Vagina (tissue), 2 donors: ENCODE results near the gene CHAF1B.

ENCODE experiments used
- CTCF ChIP-seq, 3 experiments: fragments of 450-650 bp in 2 of 3; fragments of 200-600 bp in 1 of 3; sonication (generic) in 1 of 3; IDR thresholded peaks; one replicate each; pipeline ENCODE4 v1.5.1; 2017 to 2019; ENCODE audit warnings: antibody characterized with exemption in 3 of 3, mild to moderate bottlenecking in 2 of 3, moderate library complexity in 2 of 3
- POLR2A ChIP-seq, 2 donors: fragments of 450-650 bp; IDR thresholded peaks; one replicate each; pipeline ENCODE4 v1.6.1; 2017; ENCODE audit warnings: antibody characterized with exemption in 2 of 2, mild to moderate bottlenecking in 2 of 2, moderate library complexity in 2 of 2
- POLR2AphosphoS5 ChIP-seq, 2 donors: sonication (generic); formaldehyde crosslinking; IDR thresholded peaks; one replicate each; pipeline ENCODE4 v1.9.0; 2017; ENCODE audit warnings: antibody characterized with exemption in 2 of 2, mild to moderate bottlenecking in 2 of 2, low read depth in 1 of 2; ENCODE audit not compliant: insufficient read depth in 1 of 2

DNA sequence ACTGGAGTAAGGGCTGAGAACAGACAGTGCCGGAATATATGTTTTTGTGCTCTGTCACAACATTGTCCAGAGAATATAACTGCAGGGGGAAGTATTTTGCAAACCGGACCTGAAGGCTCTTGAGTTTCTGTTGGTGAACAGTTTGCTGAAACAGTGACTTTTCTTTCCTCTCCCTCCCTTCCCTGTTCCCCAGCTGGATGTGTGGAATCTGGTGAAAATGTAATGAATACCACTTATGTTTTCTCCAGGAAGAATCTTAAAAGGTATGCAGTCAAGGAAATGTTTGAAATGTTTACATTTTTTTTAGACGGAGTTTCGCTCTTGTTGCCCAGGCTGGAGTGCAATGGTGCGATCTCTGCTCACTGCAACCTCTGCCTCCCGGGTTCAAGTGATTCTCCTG is 23.4 kb downstream of the CHAF1B start:
- TF ChIP-seq POLR2A (IDR thresholded peaks at IDR 0.05): no peak
- no peak for TF ChIP-seq CTCF (IDR thresholded peaks at IDR 0.05)
- TF ChIP-seq POLR2AphosphoS5 (IDR thresholded peaks at IDR 0.05; ENCODE audit: insufficient read depth in 1 of 2, low read depth in 1 of 2): no peak
